IMR-90 (cell line): ENCODE measurements around the gene AANAT. TPM values are rescaled to one million over a fixed set of nuclear protein-coding genes. Genes with fewer than 3 reads are reported as not detected.
A peak's percentile ranks its signal among the peaks of the same experiment; 100 is the strongest.

Experiments
- ATAC-seq: fragments of 200-7000 bp; cut with Tn5 transposase; 2 replicates; pipeline ENCODE4 v1.9.1; 2020; ENCODE audit warnings: low read depth, mild to moderate bottlenecking, moderate library complexity
- BruUV-seq: library from RNA; stranded (reverse); fragments of 400-500 nt; replicated peaks from 2 replicates; lab custom pipeline; 2021; lab: Mats Ljungman, UMichigan
- CTCF ChIA-PET: fragments of 300-600 bp; formaldehyde crosslinking; extraction: SDS; loops from one replicate; lab custom pipeline; 2021; ENCODE audit warnings: antibody characterized with exemption; lab: Yijun Ruan, JAX
- POLR2A ChIA-PET: fragments of 300-600 bp; sonication (Branson Sonifier 250); formaldehyde crosslinking; loops from one replicate; lab custom pipeline; 2022; ENCODE audit warnings: antibody characterized with exemption; ENCODE audit not compliant: unreplicated experiment; lab: Charles Lee
- DNase-seq: peaks from one replicate; pipeline ENCODE4 v3.0.0; 2013
- H2AFZ ChIP-seq: replicated peaks from 2 replicates; pipeline ENCODE3; 2013; ENCODE audit warnings: low read length, mild to moderate bottlenecking; ENCODE audit not compliant: poor library complexity
- H2AK5ac ChIP-seq: 2 replicates; pipeline ENCODE4 v1.6.1; 2013; ENCODE audit warnings: low read depth, low read length, inconsistent platforms
- H2AK9ac ChIP-seq: replicated peaks from 2 replicates; pipeline ENCODE3; 2013; ENCODE audit warnings: mild to moderate bottlenecking, low read depth, low read length, moderate library complexity; ENCODE audit not compliant: poor library complexity
- H2BK120ac ChIP-seq: 2 replicates; pipeline ENCODE4 v1.6.1; 2013; ENCODE audit warnings: low read depth, low read length, inconsistent platforms
- H2BK15ac ChIP-seq: 3 replicates; pipeline ENCODE4 v1.6.1; 2013; ENCODE audit warnings: low read depth, low read length, inconsistent platforms
- H2BK20ac ChIP-seq: 2 replicates; pipeline ENCODE4 v1.6.1; 2013; ENCODE audit warnings: low read depth, mild to moderate bottlenecking, inconsistent platforms, low read length, moderate library complexity
- H2BK5ac ChIP-seq: 2 replicates; pipeline ENCODE4 v1.6.1; 2013; ENCODE audit warnings: mild to moderate bottlenecking, low read depth, low read length, inconsistent platforms; ENCODE audit not compliant: poor library complexity, severe bottlenecking
- H3K14ac ChIP-seq: replicated peaks from 2 replicates; pipeline ENCODE4 v1.6.1; 2013; ENCODE audit warnings: low read depth, low read length, inconsistent platforms
- H3K18ac ChIP-seq: 2 replicates; pipeline ENCODE4 v1.6.1; 2013; ENCODE audit warnings: low read depth, low read length, control low read depth
- H3K23ac ChIP-seq: 2 replicates; pipeline ENCODE4 v1.6.1; 2013; ENCODE audit warnings: low read depth, low read length, inconsistent platforms
- H3K27ac ChIP-seq: 2 replicates; pipeline ENCODE4 v1.5.1; 2013; ENCODE audit warnings: mild to moderate bottlenecking, control low read depth, low read length; ENCODE audit not compliant: insufficient read depth
- H3K27me3 ChIP-seq: 2 replicates; pipeline ENCODE4 v1.6.1; 2013; ENCODE audit warnings: low read length; ENCODE audit not compliant: control insufficient read depth, insufficient read depth
- H3K36me3 ChIP-seq: 2 replicates; pipeline ENCODE4 v1.6.1; 2013; ENCODE audit warnings: low read length, mixed read lengths; ENCODE audit not compliant: control insufficient read depth, insufficient read depth
- H3K4ac ChIP-seq: 2 replicates; pipeline ENCODE4 v1.6.1; 2013; ENCODE audit warnings: low read depth, low read length, inconsistent platforms
- H3K4me1 ChIP-seq: 2 replicates; pipeline ENCODE4 v1.6.1; 2013; ENCODE audit warnings: low read length, mixed read lengths; ENCODE audit not compliant: control insufficient read depth, insufficient read depth
- H3K4me2 ChIP-seq: 2 replicates; pipeline ENCODE4 v1.6.1; 2013; ENCODE audit warnings: low read depth, mild to moderate bottlenecking, control low read depth, low read length, moderate library complexity
- H3K4me3 ChIP-seq: 2 replicates; pipeline ENCODE4 v1.5.1; 2013; ENCODE audit warnings: low read depth, mild to moderate bottlenecking, control low read depth, low read length, moderate library complexity; ENCODE audit not compliant: insufficient read depth
- H3K56ac ChIP-seq: 2 replicates; pipeline ENCODE4 v1.6.1; 2013; ENCODE audit warnings: low read length, inconsistent platforms; ENCODE audit not compliant: insufficient read depth; ENCODE audit errors: extremely low read depth
- H3K79me1 ChIP-seq, 2 experiments: 2 replicates each; pipeline ENCODE4 v1.6.1; 2013; ENCODE audit warnings: low read length in 2 of 2, inconsistent platforms in 1 of 2, low read depth in 1 of 2
- H3K9ac ChIP-seq: 2 replicates; pipeline ENCODE4 v1.6.1; 2013; ENCODE audit warnings: low read depth, low read length, control low read depth
- H3K9me1 ChIP-seq: 2 replicates; pipeline ENCODE4 v1.6.1; 2013; ENCODE audit warnings: low read length, inconsistent platforms; ENCODE audit not compliant: insufficient read depth
- H3K9me3 ChIP-seq: 2 replicates; pipeline ENCODE4 v1.6.1; 2013; ENCODE audit warnings: low read length; ENCODE audit not compliant: control insufficient read depth, insufficient read depth
- H4K20me1 ChIP-seq: 2 replicates; pipeline ENCODE4 v1.6.1; 2013; ENCODE audit warnings: low read length, inconsistent platforms; ENCODE audit not compliant: insufficient read depth
- H4K5ac ChIP-seq: 2 replicates; pipeline ENCODE4 v1.6.1; 2013; ENCODE audit warnings: mild to moderate bottlenecking, low read depth, low read length, control low read depth
- H4K8ac ChIP-seq, 2 experiments: 2 replicates each; pipeline ENCODE4 v1.6.1; 2013; ENCODE audit warnings: low read depth in 2 of 2, low read length in 2 of 2, control low read depth in 1 of 2, inconsistent platforms in 1 of 2
- H4K91ac ChIP-seq: 2 replicates; pipeline ENCODE4 v1.6.1; 2013; ENCODE audit warnings: low read depth, low read length, inconsistent platforms; ENCODE audit not compliant: insufficient read depth
- BHLHE40 ChIP-seq: fragments of 150-350 bp; IDR thresholded peaks from 2 replicates; pipeline ENCODE4 v1.6.1; 2016; ENCODE audit warnings: mild to moderate bottlenecking, low read depth, low read length
- CEBPB ChIP-seq: IDR thresholded peaks from 2 replicates; pipeline ENCODE4 v1.6.1; 2012; ENCODE audit warnings: low read depth, low read length, improper control_type of control experiment
- CHD1 ChIP-seq: IDR thresholded peaks from 2 replicates; pipeline ENCODE4 v1.6.1; 2012; ENCODE audit warnings: low read depth, low read length, improper control_type of control experiment
- CTCF ChIP-seq: conservative IDR thresholded peaks from 2 replicates; pipeline ENCODE4 v1.5.1; 2012; ENCODE audit warnings: mild to moderate bottlenecking, low read depth, low read length, improper control_type of control experiment
- ELK1 ChIP-seq: fragments of 150-350 bp; IDR thresholded peaks from 2 replicates; pipeline ENCODE4 v1.6.1; 2016; ENCODE audit warnings: low read depth, mild to moderate bottlenecking, low read length, moderate library complexity, borderline replicate concordance
- FOS ChIP-seq: fragments of 150-350 bp; IDR thresholded peaks from 2 replicates; pipeline ENCODE4 v1.6.1; 2016; ENCODE audit warnings: low read depth, low read length
- MAFK ChIP-seq: IDR thresholded peaks from 2 replicates; pipeline ENCODE4 v1.6.1; 2012; ENCODE audit warnings: low read depth, low read length, improper control_type of control experiment
- MAZ ChIP-seq: IDR thresholded peaks from 2 replicates; pipeline ENCODE4 v1.6.1; 2012; ENCODE audit warnings: low read depth, mild to moderate bottlenecking, low read length, improper control_type of control experiment, moderate library complexity, borderline replicate concordance
- MXI1 ChIP-seq: IDR thresholded peaks from 2 replicates; pipeline ENCODE4 v1.6.1; 2012; ENCODE audit warnings: low read depth, mild to moderate bottlenecking, low read length, moderate library complexity, borderline replicate concordance
- RAD21 ChIP-seq: IDR thresholded peaks from 2 replicates; pipeline ENCODE4 v1.6.1; 2012; ENCODE audit warnings: low read length, improper control_type of control experiment
- RFX5 ChIP-seq: IDR thresholded peaks from 2 replicates; pipeline ENCODE4 v1.8.0; 2012; ENCODE audit warnings: low read depth, mild to moderate bottlenecking, low read length, moderate library complexity
- SMC3 ChIP-seq: fragments of 150-350 bp; IDR thresholded peaks from 2 replicates; pipeline ENCODE4 v1.6.1; 2016; ENCODE audit warnings: low read depth, mild to moderate bottlenecking, antibody characterized with exemption, low read length, moderate library complexity
- USF2 ChIP-seq: fragments of 150-350 bp; IDR thresholded peaks from 2 replicates; pipeline ENCODE4 v1.6.1; 2017; ENCODE audit warnings: mild to moderate bottlenecking, antibody characterized with exemption, low read length, low read depth
- WGBS, 2 experiments: methylation state at CpG; one replicate each; pipeline versions ENCODE4 v1.1.5 to v1.1.7; 2013; ENCODE audit warnings: missing lambda C conversion rate in 2 of 2; ENCODE audit not compliant: insufficient read length in 1 of 2; ENCODE audit errors: extremely low coverage in 2 of 2; 5-methylcytosine and 5-hydroxymethylcytosine counted together
- dilution Hi-C: fragments of 300-500 bp; cut with HindIII; formaldehyde crosslinking; loops from one replicate; pipeline ENCODE4 v1.14.3; 2018; ENCODE audit warnings: low sequenced_read_pairs; ENCODE audit not compliant: unreplicated experiment
- in situ Hi-C: fragments of 300-500 bp; cut with MboI; formaldehyde crosslinking; loops from 3 replicates; pipeline ENCODE4 v1.14.3; 2019; ENCODE audit warnings: low sequenced_read_pairs, inconsistent platforms, mixed read lengths
- intact Hi-C: fragments of 100-400 bp; cut with micrococcal nuclease; formaldehyde crosslinking; loops from 2 replicates; pipeline ENCODE4 v1.10.0; 2022
- polyA plus RNA-seq, 3 experiments: library from polyadenylated mRNA; depleted of rRNA; stranded (reverse); fragments of >200 nt; gene quantifications; 2 replicates each; pipeline ENCODE4 v1.2.3, GENCODE V29; 2012; ENCODE audit warnings: low replicate concordance in 1 of 3
- total RNA-seq: library from RNA; depleted of rRNA; stranded (reverse); fragments of >200 nt; gene quantifications from 2 replicates; pipeline ENCODE4 v1.2.3, GENCODE V29; 2012

Gene AANAT
- total and polyA plus RNA-seq, 2 of the 4 experiments (the other 2 are of a cell fraction) = 0.21 TPM; not detected in 1

GRCh38 chr17:76495663-76496400, 28.4 kb downstream of the AANAT start:
- Histone ChIP-seq H2AFZ (no peak overlapping the region), H4K8ac (no peak overlapping the region), H4K20me1 (no peaks in the 10 kb centered on the region), H3K9me3 (no peaks in the 10 kb centered on the region), H3K18ac (no peak overlapping the region), H3K9ac (no peak overlapping the region), H3K4me2 (no peak overlapping the region), H2AK9ac (peak overlapping the region; percentile 30), H3K36me3 (no peaks in the 10 kb centered on the region), H2BK15ac (no peak overlapping the region), H2AK5ac (no peak overlapping the region), H3K23ac (no peak overlapping the region), H3K27me3 (no peaks in the 10 kb centered on the region), H3K27ac (no peak overlapping the region), H3K4me1 (peaks cover 34% of the 10 kb centered on the region), H3K4me3 (no peak overlapping the region), H3K14ac (no peak overlapping the region), H4K91ac (no peak overlapping the region), H3K56ac (no peak overlapping the region), H2BK120ac (no peak overlapping the region), H3K9me1 (peaks cover 11% of the 10 kb centered on the region), H2BK5ac (no peak overlapping the region), H2BK20ac (no peak overlapping the region), H3K79me1 (peaks cover 4 to 30% of the 10 kb centered on the region in 2 experiments; a peak in 3 of 4 replicates), H3K4ac (no peak overlapping the region), H4K5ac (no peak overlapping the region)
- 81% methylated on average over 10 of the region's 16 CpGs; no CpG with 5 or more reads in 1 of the 2 experiments for WGBS, 2 experiments
- BruUV-seq = no TSS peak
- ChIA-PET CTCF (no interaction called here), POLR2A (no interaction called here)
- no peak for DNase-seq
- no peak for ATAC-seq
- in situ Hi-C loops = no loop called here
- intact Hi-C loops = no loop called here
- dilution Hi-C loops = no loop called here
- TF ChIP-seq CTCF (no peak), RAD21 (no peak), MXI1 (no peak), USF2 (no peak), CHD1 (no peak), BHLHE40 (no peak), MAFK (no peak), SMC3 (no peak), ELK1 (no peak), MAZ (no peak), RFX5 (no peak), FOS (no peak), CEBPB (no peak)
